PC-9 (cell line): ENCODE measurements around the gene HOXB6.

ENCODE experiments used
- EZH2 ChIP-seq: fragments of 200-600 bp; sonication (generic); IDR thresholded peaks from 2 replicates; pipeline ENCODE4 v1.8.0; 2017; ENCODE audit warnings: antibody characterized with exemption, low read depth
- TF ChIP-seq, protein P1 (sequence below): fragments of 200-600 bp; sonication (generic); conservative IDR thresholded peaks from 2 replicates; pipeline ENCODE4 v1.6.1; 2017; ENCODE audit warnings: mixed run types, antibody characterized with exemption, mild to moderate bottlenecking, moderate library complexity

DNA sequence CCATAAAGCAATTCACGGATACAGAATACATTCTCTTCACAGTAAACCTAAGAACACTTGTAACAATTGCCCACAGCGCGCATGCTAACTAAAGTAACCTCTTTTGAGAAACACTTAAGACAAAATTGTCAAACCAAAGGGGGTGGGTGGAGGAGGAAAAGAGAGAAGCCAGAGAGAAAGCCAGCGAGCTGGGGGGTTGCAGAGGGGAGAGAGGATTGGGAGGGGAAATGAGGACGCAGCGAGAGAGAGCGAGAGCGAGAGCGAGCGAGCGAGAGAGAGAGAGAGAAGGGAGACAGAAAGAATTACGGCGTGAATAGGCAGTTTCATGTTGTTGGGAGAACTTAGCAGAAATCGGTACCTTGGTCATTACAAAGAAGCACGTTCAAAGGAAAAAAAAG lies 7.7 kb upstream of the HOXB6 start:
- TF ChIP-seq, protein P1, sequence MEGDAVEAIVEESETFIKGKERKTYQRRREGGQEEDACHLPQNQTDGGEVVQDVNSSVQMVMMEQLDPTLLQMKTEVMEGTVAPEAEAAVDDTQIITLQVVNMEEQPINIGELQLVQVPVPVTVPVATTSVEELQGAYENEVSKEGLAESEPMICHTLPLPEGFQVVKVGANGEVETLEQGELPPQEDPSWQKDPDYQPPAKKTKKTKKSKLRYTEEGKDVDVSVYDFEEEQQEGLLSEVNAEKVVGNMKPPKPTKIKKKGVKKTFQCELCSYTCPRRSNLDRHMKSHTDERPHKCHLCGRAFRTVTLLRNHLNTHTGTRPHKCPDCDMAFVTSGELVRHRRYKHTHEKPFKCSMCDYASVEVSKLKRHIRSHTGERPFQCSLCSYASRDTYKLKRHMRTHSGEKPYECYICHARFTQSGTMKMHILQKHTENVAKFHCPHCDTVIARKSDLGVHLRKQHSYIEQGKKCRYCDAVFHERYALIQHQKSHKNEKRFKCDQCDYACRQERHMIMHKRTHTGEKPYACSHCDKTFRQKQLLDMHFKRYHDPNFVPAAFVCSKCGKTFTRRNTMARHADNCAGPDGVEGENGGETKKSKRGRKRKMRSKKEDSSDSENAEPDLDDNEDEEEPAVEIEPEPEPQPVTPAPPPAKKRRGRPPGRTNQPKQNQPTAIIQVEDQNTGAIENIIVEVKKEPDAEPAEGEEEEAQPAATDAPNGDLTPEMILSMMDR: no peak
- TF ChIP-seq EZH2: no peak
